ENCODE results near the gene DNAH10. TPM values are rescaled to one million over a fixed set of nuclear protein-coding genes. Genes with fewer than 3 reads are reported as not detected.

Gene DNAH10
- total RNA-seq, 1 experiment from 2014 or later, result 0.17 TPM

DNA sequence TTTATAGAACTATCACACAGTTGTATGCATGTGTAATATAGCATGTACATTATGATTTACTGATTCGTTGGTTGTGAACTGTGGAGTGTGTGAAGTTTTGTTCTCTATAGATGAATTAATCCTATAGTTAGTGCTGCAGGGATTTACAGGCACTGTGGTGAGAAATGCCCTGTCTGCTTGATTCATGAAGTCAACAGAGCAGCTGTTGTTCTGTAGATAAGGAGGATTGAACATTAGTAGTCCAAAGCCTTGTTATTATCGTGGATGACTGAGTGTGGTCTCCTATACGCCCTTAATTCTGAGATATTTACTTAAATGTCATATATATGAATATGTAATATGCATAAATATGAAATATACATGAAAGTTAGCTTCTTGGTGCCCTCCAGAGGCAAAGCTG is 98.3 kb downstream of the DNAH10 start:
- Histone ChIP-seq H2BK15ac (ENCODE audit: low read depth, low read length) (no peak overlapping the region), H2BK20ac (ENCODE audit: low read depth, low read length, poor library complexity, severe bottlenecking) (no peak overlapping the region), H4K91ac (ENCODE audit: insufficient read length, low read depth, low read length) (no peak overlapping the region), H2AFZ (ENCODE audit: low read length) (no peak overlapping the region), H2AK5ac (ENCODE audit: insufficient read length, low read length) (no peak overlapping the region), H4K5ac (ENCODE audit: insufficient read length, low read depth, low read length) (no peak overlapping the region), H3K14ac (ENCODE audit: insufficient read depth, low read length) (no peak overlapping the region), H3K18ac (ENCODE audit: insufficient read length, low read depth, low read length) (no peak overlapping the region), H2BK5ac (ENCODE audit: insufficient read length, low read length) (no peak overlapping the region), H3K27ac (ENCODE audit: insufficient read length, low read depth, low read length) (no peak overlapping the region), H3K23me2 (ENCODE audit: insufficient read length, low read depth, low read length, poor library complexity, severe bottlenecking) (no peaks in the 10 kb centered on the region), H3K23ac (ENCODE audit: insufficient read length, low read depth, low read length) (no peak overlapping the region), H3T11ph (ENCODE audit: low read length) (no peak overlapping the region), H3K79me1 (ENCODE audit: insufficient read depth, low read depth, low read length, poor library complexity, severe bottlenecking) (no peaks in the 10 kb centered on the region), H4K8ac (replicated peaks; ENCODE audit: insufficient read length, low read depth, low read length) (no peak overlapping the region), H3K27me3 (ENCODE audit: insufficient read depth, low read length) (no peaks in the 10 kb centered on the region), H4K20me1 (ENCODE audit: control insufficient read depth, insufficient read depth, insufficient read length) (no peaks in the 10 kb centered on the region), H3K79me2 (ENCODE audit: insufficient read depth, low read length) (no peaks in the 10 kb centered on the region), H2BK120ac (ENCODE audit: low read depth, low read length, poor library complexity, severe bottlenecking) (no peak overlapping the region), H3K9ac (ENCODE audit: extremely low read depth, insufficient read length, low read length) (no peak overlapping the region), H3K9me3 (ENCODE audit: control insufficient read depth, low read depth, low read length) (no peaks in the 10 kb centered on the region), H3K56ac (ENCODE audit: insufficient read length, low read depth, low read length) (no peak overlapping the region), H3K4ac (ENCODE audit: low read depth, low read length) (no peak overlapping the region), H2BK12ac (ENCODE audit: insufficient read length, low read depth, low read length) (no peak overlapping the region), H3K4me1 (ENCODE audit: insufficient read depth, low read length) (no peaks in the 10 kb centered on the region), H3K4me2 (ENCODE audit: insufficient read depth, insufficient read length, low read length) (no peak overlapping the region)
- H3K4me3 Mint-ChIP-seq, result no peak overlapping the region
- no peak for DNase-seq
- no peak for TF ChIP-seq CTCF (conservative IDR thresholded peaks at IDR 0.05)
- no peaks in the 10 kb centered on the region for H3K36me3 Mint-ChIP-seq (ENCODE audit: insufficient read depth in 1 of 3, low read depth in 3 of 3)
- peaks cover 55% of the 10 kb centered on the region for H3K27me3 Mint-ChIP-seq (ENCODE audit: low read depth)
- H3K9me3 Mint-ChIP-seq, result no peaks in the 10 kb centered on the region; a peak in 1 of 5 replicates
- no peak overlapping the region for H3K27ac Mint-ChIP-seq
- no CpG with 5 or more reads among the region's 3 CpGs for WGBS (ENCODE audit: extremely low coverage, insufficient read length, low lambda C conversion rate)
- H3K4me1 Mint-ChIP-seq, result no peaks in the 10 kb centered on the region

Data from H9 (cell line).